NOMO-1 treated with DMSO at 0.1 percent for 48 hours (cell line): ENCODE data around the gene UGT2B17.
"Not testable (repeated sequence)": the region's sequence is repeated elsewhere in the genome, so short reads cannot be mapped to it uniquely, and the experiment has no call there.

ENCODE experiments used
- DNase-seq: peaks from one replicate; lab custom pipeline; 2025; ENCODE audit not compliant: unreplicated experiment; lab: John Stamatoyannopoulos, UW

Gene UGT2B17

DNA sequence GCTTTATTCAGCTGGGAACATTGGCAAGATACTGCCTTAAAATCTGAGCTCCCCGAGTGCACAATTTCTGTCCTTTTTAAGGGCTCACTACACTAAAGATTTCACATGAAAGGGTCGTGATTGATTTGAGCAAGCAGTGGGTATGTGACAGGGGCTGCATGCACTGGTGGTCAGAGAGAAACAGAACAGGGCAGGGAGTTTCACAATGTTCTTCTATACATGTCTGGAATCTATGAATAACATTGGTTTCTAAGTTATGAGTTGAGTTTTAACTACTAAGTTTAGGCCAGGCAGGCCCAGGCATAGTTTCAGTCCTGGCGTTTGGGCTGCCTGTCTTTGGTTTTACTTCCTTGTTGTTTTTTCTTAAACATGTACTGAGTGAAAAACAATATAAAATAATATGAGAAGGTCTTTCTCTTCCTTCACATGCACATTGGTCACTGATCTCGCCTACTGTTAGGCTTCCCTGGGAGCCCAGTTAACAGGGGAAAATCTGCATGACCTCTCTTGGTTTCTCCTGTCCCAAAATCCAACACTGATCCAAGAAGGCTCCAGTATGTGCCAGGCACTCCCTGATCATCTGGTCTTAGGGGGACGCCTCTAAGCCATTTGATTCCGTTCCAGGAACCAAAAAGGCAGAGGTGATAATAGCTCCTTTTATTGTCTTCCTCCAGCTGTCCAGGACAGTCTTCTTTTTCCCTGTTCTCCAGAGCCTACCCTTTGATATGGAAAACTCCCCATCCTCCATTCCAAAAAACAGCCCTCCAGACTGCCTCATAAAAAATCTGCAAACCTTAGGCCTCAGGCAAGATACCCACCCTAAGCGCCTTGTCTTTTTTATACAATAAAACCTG is at the start of gene UGT2B17:
UGT2B17 (minus strand) TSS at position 51 of the 854 bp plus-strand sequence. CDS start 7,838 bp downstream, outside the sequence.
- DNase-seq: no peak

DNA sequence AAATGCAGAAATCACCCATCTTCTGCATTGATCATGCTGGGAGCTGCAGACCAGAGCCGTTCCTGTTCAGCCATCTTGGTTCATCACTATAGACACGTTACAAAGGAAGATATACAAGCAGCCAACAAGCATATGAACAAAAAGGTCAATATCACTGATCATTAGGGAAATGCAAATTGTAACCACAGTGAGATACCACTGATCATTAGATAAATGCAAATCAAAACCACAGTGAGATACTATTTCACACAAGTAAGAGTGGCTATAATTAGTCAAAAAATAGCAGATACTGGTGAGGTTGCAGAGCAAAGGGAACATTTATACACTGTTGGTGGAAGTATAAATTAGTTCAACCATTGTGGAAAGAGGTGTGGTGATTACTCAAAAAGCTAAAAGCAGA is 46.6 kb upstream of the UGT2B17 start:
- not testable (repeated sequence) for DNase-seq

DNA sequence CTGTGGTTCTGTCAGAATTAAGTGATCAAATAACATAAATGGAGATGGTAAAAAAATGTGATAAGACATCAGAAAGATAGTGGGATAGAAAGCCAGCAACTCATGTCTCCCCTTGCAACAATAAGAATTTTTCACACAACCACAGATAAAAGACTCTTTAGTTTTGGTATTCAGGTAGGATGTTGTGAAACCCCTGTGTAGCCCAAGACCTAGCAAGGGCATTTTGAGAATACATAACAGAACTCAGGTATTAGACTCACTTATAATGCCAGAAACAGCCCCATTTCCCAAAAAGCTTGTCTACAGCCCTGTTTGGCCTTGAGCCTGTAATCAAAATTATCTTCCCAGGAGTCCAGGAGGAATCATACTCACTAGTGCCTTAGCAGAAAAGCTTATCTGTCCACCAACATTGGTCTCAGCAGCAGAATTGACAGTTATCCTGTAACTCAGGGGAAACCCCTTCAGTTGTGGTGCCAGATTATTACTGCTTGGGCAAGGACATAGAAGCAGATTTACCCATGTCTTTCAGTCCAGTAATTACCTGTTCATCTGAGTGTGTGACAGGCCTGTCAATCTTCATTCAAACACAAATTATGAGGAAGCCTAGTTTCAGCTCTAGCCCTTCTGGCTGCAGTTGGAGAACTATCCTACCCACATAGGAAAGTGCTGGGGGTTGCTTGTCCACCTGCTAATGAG is 41.0 kb upstream of the UGT2B17 start:
- DNase-seq: no peak

DNA sequence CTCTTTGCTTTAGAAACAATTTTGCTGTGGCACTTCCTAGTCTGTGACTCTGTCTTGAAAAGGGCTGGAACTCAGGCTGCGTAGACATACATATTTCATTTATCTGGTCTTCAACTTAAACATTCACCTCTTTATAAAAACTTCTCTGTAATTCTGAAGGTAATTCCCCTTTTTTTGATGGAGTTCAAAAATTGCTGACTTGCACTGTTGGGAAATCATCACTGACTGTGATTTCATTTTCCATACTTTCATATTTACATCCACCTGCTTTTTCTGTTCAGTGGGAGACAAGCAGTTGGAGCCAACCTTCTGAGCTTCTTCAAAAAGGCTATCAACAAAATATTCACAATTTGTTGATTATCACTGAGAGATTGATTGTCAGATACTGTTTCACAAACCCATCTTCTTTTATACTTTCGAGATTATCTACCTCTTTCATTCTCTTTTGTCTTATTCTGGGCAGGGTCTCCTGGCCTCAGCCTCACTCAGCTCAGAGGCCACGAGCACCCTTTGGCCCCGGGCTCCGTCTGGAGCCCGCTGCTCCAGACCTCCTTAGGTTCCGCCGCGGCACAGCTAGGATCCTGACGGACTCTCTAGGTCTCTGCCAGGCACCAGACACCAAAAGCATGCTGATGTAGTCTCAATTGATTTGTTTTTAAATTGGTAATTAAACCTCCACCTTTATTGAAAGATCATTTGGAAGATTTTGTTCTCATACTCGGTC is 39.7 kb upstream of the UGT2B17 start:
- DNase-seq: no peak

DNA sequence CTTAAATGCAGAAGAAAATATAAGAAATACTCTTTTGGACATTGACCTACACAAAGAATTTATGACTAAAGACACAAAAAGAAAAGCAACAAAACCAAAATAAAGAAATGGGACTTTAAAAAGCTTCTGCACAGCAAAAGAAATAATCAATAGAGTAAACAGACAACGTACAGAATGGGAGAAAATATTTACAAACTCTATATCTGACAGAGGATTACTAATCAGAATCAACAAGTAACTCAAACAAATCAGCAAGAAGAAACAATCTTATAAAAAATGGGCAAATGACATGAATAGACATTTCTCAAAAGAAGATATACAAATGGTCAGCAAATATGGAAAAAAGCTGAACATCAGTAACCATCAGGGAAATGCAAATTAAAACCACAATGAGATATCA is 37.6 kb upstream of the UGT2B17 start:
- no peak for DNase-seq

DNA sequence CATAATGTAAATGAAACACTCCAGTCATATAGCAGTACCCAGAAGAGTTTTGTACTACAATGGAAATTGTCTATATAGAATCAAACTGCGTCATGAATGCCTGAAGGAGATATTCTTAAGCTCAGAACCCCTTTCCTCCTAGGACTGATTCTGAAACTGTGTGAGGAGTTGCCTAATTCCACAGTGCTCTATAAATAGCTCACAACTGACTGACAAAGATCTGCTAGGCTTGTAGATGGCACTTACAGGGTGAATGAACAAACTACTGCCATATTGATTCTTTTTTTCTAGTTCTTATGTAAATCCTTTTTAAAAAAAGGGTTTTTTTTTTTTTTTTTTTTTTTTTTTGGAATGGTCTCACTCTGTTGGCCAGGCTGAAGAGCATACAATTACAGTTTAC is 30.1 kb upstream of the UGT2B17 start:
- no peak for DNase-seq

DNA sequence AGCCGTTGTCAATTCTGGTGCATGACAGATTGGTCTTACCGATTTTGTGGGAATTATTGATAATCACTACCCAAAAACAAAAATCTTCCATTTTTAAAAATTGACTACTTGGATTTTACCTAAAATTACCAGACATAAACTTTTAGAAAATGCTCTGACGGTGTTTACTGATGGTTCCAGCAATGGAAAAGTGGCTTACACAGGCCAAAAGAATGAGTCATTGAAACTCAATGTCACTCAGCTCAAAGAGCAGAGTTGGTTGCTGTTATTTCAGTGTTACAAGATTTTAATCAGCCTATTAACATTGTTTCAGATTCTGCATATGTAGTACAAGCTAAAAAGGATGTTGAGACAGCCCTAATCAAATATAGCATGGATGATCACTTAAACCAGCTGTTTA is 23.0 kb upstream of the UGT2B17 start:
- no peak for DNase-seq

DNA sequence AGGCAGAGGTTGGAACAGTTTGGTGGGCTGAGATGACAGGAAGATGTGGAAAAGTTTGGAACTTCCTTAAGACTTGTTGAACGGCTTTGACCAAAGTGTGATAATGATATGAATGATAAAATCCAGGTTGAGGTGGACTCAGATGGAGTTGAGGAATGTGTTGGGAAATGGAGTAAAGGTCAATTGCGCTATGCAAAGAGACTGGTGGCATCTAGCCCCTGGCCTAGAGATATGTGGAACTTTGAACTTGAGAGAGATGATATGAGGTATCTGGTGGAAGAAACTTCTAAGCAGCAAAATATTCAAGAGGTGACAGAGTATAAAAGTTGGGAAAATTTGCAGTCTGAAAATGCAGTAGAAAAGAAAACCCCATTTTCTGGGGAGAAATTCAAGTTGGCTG is 21.4 kb upstream of the UGT2B17 start:
- DNase-seq: no peak

DNA sequence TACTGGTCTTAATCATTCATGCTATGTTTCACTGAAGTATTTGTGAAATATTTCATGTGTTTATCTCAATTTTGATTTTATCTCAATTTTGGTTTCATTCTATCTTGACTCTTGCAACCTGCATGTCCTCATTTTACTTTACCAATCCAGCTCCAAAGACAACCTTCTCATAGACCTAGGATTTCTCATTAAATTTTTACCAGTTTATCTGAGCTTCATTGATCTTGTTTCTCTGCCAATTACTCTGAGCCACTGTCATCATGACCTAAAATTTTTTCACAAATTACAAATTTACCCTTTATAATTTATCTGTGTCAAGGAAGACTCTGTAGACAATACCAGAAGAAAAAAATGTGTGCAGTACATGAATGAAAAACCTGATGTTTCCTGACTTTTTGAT is 18.6 kb upstream of the UGT2B17 start:
- DNase-seq: no peak

DNA sequence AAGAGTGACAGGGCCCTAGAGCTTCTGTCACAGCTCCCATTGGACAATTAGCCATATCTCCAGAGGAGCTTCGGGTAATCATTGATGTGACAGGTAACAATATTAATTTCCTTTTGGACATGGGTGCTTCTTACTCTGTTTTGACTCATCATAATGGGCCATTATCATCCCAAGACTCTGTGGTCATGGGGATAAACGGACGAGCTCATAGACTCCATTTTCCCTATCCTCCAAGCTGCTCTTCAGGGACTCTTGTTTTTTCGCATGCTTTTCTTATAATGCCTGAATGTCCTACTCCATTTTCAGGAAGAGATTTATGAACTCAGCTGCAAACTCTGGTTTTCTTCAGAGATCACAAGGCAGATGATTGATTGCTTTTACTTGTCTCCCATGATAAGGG is 17.0 kb upstream of the UGT2B17 start:
- DNase-seq: no peak

DNA sequence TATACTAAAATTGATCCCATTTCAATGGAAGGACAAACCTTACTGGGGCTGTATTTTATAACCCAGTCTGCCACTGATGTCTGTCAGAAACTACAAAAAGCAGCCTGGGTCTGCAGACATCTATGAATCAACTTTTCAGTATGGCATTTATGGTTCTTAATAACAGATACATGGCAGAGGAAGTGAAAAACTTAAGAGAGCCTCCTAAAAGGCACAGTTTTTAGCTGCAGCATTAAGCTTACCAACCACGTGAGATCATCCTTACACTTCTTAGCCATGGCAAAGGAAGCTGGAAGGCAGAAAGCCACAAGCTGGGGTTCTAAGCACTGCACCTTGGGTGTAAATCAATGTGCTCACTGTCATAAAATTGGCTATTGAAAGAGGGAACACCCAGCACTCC is 16.6 kb upstream of the UGT2B17 start:
- no peak for DNase-seq

DNA sequence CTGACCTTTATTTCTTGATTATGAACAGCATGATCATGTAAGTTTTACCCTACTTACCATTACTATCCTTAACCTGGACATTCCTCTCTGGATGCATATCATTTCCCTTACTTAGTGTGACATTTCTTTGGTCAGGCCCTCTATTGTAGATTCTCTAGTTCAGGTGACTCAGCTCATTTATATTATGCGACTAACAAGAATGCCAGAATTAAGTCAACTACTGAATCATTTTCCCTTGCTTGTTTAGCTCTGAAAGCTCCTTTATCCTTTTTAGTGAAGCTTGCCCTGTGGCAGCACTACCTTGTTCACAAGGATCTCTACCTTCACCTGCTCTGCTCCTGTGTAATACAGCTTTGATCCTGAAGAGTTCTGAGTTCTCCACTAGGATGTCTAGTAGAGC is 15.1 kb upstream of the UGT2B17 start:
- DNase-seq: no peak

DNA sequence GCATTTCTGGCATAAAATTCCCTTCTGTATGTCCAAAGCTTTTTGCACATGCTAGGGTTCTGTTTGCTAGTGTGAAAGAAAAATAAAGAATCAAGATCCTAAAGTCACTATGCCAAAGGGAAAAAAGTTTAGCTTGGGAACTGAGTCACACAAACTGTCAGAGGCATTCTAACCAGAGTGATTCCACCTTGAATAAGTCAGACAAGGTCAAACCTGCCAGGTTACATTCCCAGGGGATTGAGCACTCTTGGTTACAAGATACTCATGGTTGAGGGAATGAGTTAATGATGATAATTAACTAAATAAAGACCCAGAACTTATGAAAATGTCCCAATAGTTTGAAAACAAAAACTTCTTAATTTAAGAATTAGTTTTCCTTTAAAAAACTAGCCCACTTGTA is 13.7 kb upstream of the UGT2B17 start:
- DNase-seq: no peak

DNA sequence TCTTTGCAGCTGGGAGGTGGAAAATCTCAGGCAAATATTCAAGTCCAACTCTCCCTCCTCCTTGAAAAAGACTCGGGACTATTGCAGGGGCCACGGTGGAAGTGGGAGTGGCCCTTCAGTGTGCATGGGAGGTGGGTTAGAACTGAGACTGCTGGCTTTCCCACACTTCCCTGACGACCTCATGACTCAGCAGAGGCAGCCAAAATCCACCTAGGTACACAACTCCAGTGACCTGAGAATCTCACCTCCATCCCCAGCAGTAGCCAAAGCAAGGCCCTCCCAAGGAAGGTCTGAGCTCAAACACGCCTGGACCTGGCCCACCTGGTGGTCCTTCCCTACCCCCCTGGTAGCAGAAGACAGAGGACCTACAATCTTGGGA is 6.2 kb upstream of the UGT2B17 start:
- no peak for DNase-seq

DNA sequence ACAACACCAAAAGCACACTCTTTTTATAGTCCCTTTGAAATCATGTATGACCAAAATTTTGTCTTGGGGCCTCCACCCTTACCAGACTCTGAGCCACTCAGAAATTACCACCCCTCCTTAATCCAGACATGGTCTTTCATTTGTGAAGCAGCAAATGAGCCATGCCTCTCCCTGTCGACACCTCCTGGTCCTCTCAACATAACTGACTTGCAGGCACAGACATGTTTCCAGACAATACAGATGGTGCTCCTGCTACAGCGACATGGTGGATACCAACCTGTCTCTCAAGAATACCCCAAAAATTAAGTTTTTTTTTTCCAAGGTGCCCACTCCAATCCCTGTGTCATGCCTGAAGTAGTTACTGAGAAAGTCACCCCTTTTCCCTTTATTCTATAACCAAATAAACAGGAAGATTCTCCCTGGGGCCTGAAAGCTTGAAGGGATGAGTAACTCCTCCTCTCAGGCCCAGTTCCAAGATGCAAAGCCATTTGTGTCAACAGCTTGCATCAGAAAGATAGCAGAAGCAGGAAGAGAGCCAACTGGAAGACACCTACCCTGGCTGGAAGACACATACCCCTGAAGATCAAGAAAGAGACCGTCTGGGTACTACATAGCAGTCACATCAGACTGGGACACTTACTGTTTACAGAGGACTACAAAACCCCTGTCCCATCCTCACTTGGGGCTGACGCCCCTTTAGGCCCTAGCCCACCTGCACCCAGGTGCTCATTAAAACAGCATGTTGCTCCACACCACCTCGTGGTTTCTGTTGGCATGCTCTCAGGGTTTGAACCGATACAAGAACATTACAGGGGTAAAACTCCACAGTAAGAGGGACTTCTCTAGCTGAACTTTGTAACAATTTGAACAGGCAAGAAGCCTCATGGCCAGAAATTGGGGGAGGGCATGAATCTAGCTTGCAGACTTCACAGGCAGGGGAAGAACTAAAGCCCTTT is 5.5 kb upstream of the UGT2B17 start:
- DNase-seq: no peak

DNA sequence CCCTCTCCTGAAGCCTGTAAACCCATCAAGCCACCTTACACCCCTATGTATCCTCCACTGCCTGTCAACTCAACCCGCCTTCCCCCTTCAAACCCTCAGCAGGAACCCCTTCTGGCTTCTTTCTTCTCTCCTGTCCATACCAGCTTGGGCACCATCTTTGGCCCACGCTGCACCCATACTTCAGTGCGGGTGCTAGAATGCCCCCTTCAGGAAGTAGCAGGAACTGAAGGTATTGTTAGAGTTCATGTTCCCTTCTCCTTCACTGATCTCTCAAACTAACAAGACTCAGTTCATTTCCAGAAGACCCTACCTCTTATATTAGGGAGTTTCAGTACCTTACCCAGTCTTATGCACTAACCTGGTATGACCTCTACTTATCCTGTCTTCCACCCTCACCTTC is 1.5 kb upstream of the UGT2B17 start:
- no peak for DNase-seq

DNA sequence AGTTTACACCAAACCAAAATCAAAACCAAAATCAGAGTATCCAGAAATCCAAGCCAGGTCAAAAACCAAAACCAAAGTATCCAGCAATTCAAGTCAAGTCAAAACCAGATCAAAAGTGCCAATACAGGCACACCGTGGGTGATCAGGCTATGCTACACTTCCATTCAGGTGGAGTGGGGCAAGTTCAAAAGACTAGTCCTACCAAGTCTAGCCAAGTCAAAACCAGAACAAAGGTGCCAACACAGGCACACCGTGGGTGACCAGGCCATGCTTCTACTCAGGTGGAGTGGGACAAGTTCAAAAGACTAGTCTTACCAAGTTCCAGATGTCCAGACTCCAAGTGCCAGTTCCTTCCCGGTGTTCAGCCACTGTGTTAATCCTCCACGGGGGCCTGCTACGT is 486 bp downstream of the UGT2B17 start:
- DNase-seq: not testable (repeated sequence)

DNA sequence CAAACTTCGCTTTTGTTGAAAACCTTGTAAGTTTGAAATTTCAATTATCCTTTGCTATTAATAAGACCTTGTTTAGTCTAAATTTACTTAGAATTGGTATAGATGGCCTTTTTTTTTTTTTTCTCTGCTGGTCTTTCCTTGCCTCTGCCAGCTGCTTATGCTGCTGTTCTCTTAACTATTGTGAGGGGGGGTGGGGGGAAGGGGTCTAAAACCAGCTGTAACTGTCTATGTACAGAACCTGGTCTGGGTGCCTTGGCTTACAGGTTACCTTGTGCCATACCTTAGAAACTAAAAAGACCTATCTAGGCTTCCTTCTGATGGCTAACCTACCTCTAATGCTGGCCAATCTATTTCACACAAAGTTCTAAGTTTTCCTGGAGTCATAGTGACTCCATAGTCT is 1.0 kb downstream of the UGT2B17 start:
- no peak for DNase-seq

DNA sequence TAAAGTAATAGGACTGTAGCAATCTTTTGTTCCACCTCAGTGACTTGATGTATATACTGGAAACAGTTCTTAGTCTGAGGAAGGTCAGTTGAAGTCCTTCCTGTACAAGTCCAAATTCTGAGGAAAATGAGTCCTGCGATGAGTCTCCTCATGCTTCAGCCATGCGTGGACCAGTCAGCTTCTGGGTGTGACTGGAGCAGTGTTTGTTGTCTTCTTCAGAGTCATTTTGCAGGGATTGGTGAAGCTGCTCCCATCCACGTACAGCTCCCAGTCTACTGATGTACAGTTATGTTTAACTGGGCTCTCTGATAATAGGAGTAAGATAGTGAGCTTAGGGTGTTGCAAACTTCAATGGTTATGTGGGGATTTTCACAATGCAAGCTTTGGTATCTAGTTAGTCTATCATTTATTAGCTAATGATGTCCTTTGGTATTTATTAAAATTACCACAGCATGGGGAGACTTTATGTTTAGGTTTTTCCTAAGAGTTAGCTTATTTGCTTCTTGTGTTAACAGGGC is 3.4 kb downstream of the UGT2B17 start:
- no peak for DNase-seq

DNA sequence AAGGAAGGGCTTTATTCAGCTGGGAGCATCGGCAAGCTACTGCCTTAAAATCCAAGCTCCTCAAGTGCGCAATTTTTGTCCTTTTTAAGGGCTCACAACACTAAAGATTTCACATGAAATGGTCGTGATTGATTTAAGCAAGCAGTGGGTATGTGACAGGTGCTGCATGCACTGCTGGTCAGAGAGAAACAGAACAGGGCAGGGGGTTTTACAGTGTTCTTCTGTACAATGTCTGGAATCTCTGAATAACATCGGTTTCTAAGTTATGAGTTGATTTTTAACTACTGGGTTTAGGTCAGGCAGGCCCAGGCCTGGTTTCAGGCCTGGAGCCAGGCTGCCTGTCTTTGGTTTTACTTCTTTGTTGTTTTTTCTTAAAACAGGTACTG is 6.0 kb downstream of the UGT2B17 start:
- DNase-seq: no peak
